K562 (cell line): ENCODE results near the gene WDR88. TPM values are rescaled to one million over a fixed set of nuclear protein-coding genes. Genes with fewer than 3 reads are reported as not detected.

Experiments
- AFF1 ChIP-seq, 2 experiments: fragments of 450-650 bp; IDR thresholded peaks; 2 replicates each; pipeline ENCODE4 v1.6.1; 2018; ENCODE audit warnings: mild to moderate bottlenecking in 2 of 2, low read depth in 1 of 2; ENCODE audit not compliant: partially characterized antibody in 2 of 2
- BRD9 ChIP-seq: fragments of 450-650 bp; IDR thresholded peaks from 2 replicates; pipeline ENCODE4 v1.6.1; 2018; ENCODE audit warnings: low read depth; ENCODE audit not compliant: partially characterized antibody
- BRF1 ChIP-seq: IDR thresholded peaks from 3 replicates; pipeline ENCODE4 v1.6.1; 2011; ENCODE audit warnings: borderline replicate concordance, mild to moderate bottlenecking; ENCODE audit not compliant: insufficient read length; ENCODE audit errors: extremely low read depth
- CHD2 ChIP-seq: IDR thresholded peaks from 2 replicates; pipeline ENCODE4 v1.6.1; 2011; ENCODE audit warnings: low read depth, low read length
- CREB3L1 ChIP-seq: fragments of 450-650 bp; IDR thresholded peaks from 2 replicates; pipeline ENCODE4 v1.6.1; 2014; ENCODE audit warnings: low read depth, mild to moderate bottlenecking, moderate library complexity, borderline replicate concordance
- CSDE1 ChIP-seq, 2 experiments: fragments of 450-650 bp; IDR thresholded peaks; 2 replicates each; pipeline ENCODE4 v1.6.1; 2016; ENCODE audit warnings: mild to moderate bottlenecking in 1 of 2
- DDX20 ChIP-seq: fragments of 450-650 bp; IDR thresholded peaks from 2 replicates; pipeline ENCODE4 v1.6.1; 2016; ENCODE audit warnings: missing genetic modification characterization, low read depth, mild to moderate bottlenecking, missing compliant biosample characterization, moderate library complexity
- DLX4 ChIP-seq: fragments of 250-450 bp; sonication (Bioruptor Pico); IDR thresholded peaks from 2 replicates; pipeline ENCODE4 v1.6.1; 2021; ENCODE audit warnings: mild to moderate bottlenecking
- E2F3 ChIP-seq: fragments of 250-450 bp; sonication (Bioruptor Pico); IDR thresholded peaks from 2 replicates; pipeline ENCODE4 v1.4.0; 2020; ENCODE audit warnings: mild to moderate bottlenecking
- KAT7 ChIP-seq: sonication (generic); formaldehyde crosslinking; IDR thresholded peaks from 2 replicates; pipeline ENCODE4 v1.8.0; 2022; ENCODE audit warnings: missing genetic modification reagents, mild to moderate bottlenecking, borderline replicate concordance
- KDM2B ChIP-seq: fragments of 250-450 bp; sonication (Bioruptor Pico); IDR thresholded peaks from 2 replicates; pipeline ENCODE4 v1.8.0; 2021; ENCODE audit warnings: mild to moderate bottlenecking, moderate library complexity
- MBD1 ChIP-seq: fragments of 250-450 bp; sonication (Bioruptor Pico); IDR thresholded peaks from 2 replicates; pipeline ENCODE4 v1.8.0; 2022; ENCODE audit warnings: inconsistent platforms
- MBD2 ChIP-seq: sonication (generic); IDR thresholded peaks from 2 replicates; pipeline ENCODE4 v1.6.1; 2016; ENCODE audit warnings: low read depth, borderline replicate concordance
- MEF2D ChIP-seq: conservative IDR thresholded peaks from 2 replicates; pipeline ENCODE4 v1.6.1; 2016; ENCODE audit warnings: low read depth, missing genetic modification characterization, missing compliant biosample characterization
- RFX5 ChIP-seq: IDR thresholded peaks from 2 replicates; pipeline ENCODE4 v1.6.1; 2011; ENCODE audit warnings: low read depth, mild to moderate bottlenecking, improper control_type of control experiment, low read length
- SMAD2 ChIP-seq: fragments of 150-350 bp; IDR thresholded peaks from 2 replicates; pipeline ENCODE4 v1.6.1; 2014; ENCODE audit warnings: low read depth, mild to moderate bottlenecking, low read length
- TFAP4 ChIP-seq: sonication (generic); formaldehyde crosslinking; IDR thresholded peaks from 2 replicates; pipeline ENCODE4 v1.8.0; 2022; ENCODE audit warnings: missing genetic modification reagents, mild to moderate bottlenecking, moderate library complexity, borderline replicate concordance
- ZKSCAN3 ChIP-seq: fragments of 250-450 bp; sonication (Bioruptor Pico); IDR thresholded peaks from 2 replicates; pipeline ENCODE4 v1.4.0; 2020
- ZNF316 ChIP-seq: fragments of 450-650 bp; IDR thresholded peaks from 2 replicates; pipeline ENCODE4 v1.6.1; 2016
- polyA plus RNA-seq, 8 experiments: library from polyadenylated mRNA; depleted of rRNA in 4 of 8; stranded (reverse) in 5 of 8; unstranded in 3 of 8; fragments of >200 nt; fragmentation: Nextera tagmentation in 2 of 8; fragmentation: Illumina TruSeq in 1 of 8; extraction: Ambion mirVana in 2 of 8; extraction: Trizol in 1 of 8; gene quantifications; 2 replicates each; pipeline versions ENCODE4 v1.2.1 to v1.2.3, GENCODE V29; 2011 to 2014; ENCODE audit warnings: inconsistent platforms in 1 of 8, missing spikeins in 1 of 8
- total RNA-seq, 7 experiments: library from RNA; depleted of rRNA in 6 of 7; stranded (reverse); fragments of >200 nt in 6 of 7; fragmentation: Illumina TruSeq in 2 of 7; extraction: Trizol in 2 of 7; gene quantifications; 2 replicates each; pipeline versions ENCODE4 v1.2.1 to v1.2.3, GENCODE V29; 2011 to 2021; ENCODE audit warnings: low replicate concordance in 1 of 7

Gene WDR88
- total and polyA plus RNA-seq, 9 of the 15 experiments (the other 6 are each of a cell fraction or from before 2014, with no cell fraction given): 0.03 to 0.04 TPM; not detected in 7

- peak in 1 of 2 experiments; percentile 75 for TF ChIP-seq AFF1 (IDR thresholded peaks at IDR 0.05; ENCODE audit: low read depth in 1 of 2, partially characterized antibody in 2 of 2)
- no peak for TF ChIP-seq DLX4 (CRISPR knock-in tag)
- TF ChIP-seq SMAD2: no peak
- no peak for TF ChIP-seq ZKSCAN3 (CRISPR knock-in tag)
- peak; percentile 82 for TF ChIP-seq MEF2D (tag)
- TF ChIP-seq KDM2B: no peak
- TF ChIP-seq DDX20: no peak
- TF ChIP-seq BRD9: peak; percentile 44
- no peak for TF ChIP-seq RFX5
- no peak for TF ChIP-seq CSDE1 (IDR thresholded peaks at IDR 0.05)
- TF ChIP-seq TFAP4 (CRISPR knock-in tag): peak; percentile 77
- TF ChIP-seq E2F3 (CRISPR knock-in tag): no peak
- no peak for TF ChIP-seq KAT7 (CRISPR knock-in tag)
- peak; percentile 100 for TF ChIP-seq ZNF316
- peak; percentile 82 for TF ChIP-seq CREB3L1
- TF ChIP-seq BRF1: no peak
- no peak for TF ChIP-seq CHD2
- TF ChIP-seq MBD2: peak; percentile 74
- TF ChIP-seq MBD1 (CRISPR knock-in tag): no peak
These were observed 7.5 kb upstream of the WDR88 start (continued) for GRCh38 chr19:33124207-33125098.
